Activated CD4-positive, alpha-beta memory T cell treated with anti-CD3 and anti-CD28 coated beads for 36 hours (primary cell): Measurements from ENCODE around the gene NUDT1. TPM values are rescaled to one million over a fixed set of nuclear protein-coding genes. Genes with fewer than 3 reads are reported as not detected.
A peak's percentile ranks its signal among the peaks of the same experiment; 100 is the strongest.

Experiments used
- CTCF ChIA-PET: fragments of 350-600 bp; sonication (Branson Sonifier 250); formaldehyde crosslinking; loops from one replicate; lab custom pipeline; 2021; ENCODE audit warnings: antibody characterized with exemption, inconsistent platforms; lab: Charles Lee
- POLR2A ChIA-PET: fragments of 350-600 bp; sonication (Branson Sonifier 250); formaldehyde crosslinking; loops from one replicate; lab custom pipeline; 2021; ENCODE audit warnings: antibody characterized with exemption; lab: Charles Lee
- DNase-seq: peaks from one replicate; pipeline ENCODE4 v3.0.0-alpha.2; 2020
- H3K27ac Mint-ChIP-seq: one replicate; pipeline ENCODE4 v1.8.0; 2021; ENCODE audit warnings: mixed read lengths
- H3K27me3 Mint-ChIP-seq: one replicate; pipeline ENCODE4 v1.8.0; 2021; ENCODE audit warnings: mixed read lengths
- H3K36me3 Mint-ChIP-seq: one replicate; pipeline ENCODE4 v1.8.0; 2021; ENCODE audit warnings: mixed read lengths
- H3K4me1 Mint-ChIP-seq: one replicate; pipeline ENCODE4 v1.8.0; 2021; ENCODE audit warnings: low read depth, mixed read lengths
- H3K4me3 Mint-ChIP-seq: one replicate; pipeline ENCODE4 v1.8.0; 2021; ENCODE audit warnings: mild to moderate bottlenecking, mixed read lengths
- H3K9me3 Mint-ChIP-seq: one replicate; pipeline ENCODE4 v1.8.0; 2021; ENCODE audit warnings: mixed read lengths
- intact Hi-C: fragments of 100-400 bp; cut with micrococcal nuclease; formaldehyde crosslinking; loops from one replicate; pipeline ENCODE4 v1.15.1; 2023
- total RNA-seq, 2 experiments: library from RNA; stranded (reverse); gene quantifications; one replicate each; pipeline ENCODE4 v1.2.3, GENCODE V29; 2021

The NUDT1 gene
- total RNA-seq, 2 experiments from 2014 or later = 112 to 114 TPM

DNA sequence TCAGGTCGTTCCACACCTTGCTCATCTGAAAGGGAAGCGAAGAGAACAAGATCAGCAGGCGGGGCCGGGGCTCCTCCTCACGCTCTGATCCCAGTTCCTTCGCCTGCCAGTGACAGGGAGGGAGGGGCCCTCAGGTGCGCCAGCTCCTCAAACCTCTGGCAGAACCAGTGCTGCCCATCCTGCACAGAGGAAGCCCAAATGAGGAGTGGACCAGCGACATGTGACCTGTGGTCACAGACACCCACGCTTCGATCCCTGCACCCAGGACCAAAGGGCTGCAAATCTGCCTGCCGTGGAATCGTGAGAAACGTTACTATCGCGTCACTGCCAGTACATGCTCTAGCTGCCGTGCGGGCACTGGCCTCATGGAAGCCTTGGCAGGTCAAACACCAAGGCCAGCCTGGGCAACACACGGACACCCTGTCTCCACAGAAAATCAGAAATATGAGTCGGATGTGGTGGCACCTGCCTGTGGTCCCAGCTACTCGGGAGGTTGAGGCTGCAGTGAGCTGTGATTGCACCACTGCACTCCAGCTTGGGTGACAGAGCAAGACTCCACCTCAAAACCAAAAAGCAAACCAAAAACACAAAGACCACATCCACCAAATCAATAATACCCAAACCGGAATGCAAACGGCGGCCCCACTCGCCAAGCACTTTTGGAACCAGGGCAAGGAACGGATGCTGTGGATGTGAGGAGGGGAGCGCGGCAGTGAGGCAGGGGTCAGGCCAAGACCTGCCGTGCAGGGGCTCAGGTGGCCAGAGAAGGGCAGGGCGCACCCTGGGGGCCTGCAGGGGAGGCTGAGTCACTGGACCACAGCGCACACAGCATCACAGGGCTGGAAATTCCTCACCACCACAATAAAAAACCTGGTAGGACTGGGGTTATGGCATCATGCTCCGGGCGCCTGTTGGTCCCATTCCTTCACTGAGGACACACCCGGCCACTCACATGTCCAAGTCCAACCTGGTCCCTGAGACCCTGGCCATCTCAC is 13.4 kb downstream of the NUDT1 start:
- H3K27me3 Mint-ChIP-seq = no peaks in the 10 kb centered on the region
- H3K36me3 Mint-ChIP-seq = peaks cover 5% of the 10 kb centered on the region
- no peaks in the 10 kb centered on the region for H3K4me1 Mint-ChIP-seq
- ChIA-PET CTCF (no interaction called here), POLR2A (no interaction called here)
- H3K4me3 Mint-ChIP-seq = no peak overlapping the region
- no peak overlapping the region for H3K27ac Mint-ChIP-seq
- H3K9me3 Mint-ChIP-seq = no peaks in the 10 kb centered on the region
- no peak for DNase-seq
- intact Hi-C loops = no loop called here

DNA sequence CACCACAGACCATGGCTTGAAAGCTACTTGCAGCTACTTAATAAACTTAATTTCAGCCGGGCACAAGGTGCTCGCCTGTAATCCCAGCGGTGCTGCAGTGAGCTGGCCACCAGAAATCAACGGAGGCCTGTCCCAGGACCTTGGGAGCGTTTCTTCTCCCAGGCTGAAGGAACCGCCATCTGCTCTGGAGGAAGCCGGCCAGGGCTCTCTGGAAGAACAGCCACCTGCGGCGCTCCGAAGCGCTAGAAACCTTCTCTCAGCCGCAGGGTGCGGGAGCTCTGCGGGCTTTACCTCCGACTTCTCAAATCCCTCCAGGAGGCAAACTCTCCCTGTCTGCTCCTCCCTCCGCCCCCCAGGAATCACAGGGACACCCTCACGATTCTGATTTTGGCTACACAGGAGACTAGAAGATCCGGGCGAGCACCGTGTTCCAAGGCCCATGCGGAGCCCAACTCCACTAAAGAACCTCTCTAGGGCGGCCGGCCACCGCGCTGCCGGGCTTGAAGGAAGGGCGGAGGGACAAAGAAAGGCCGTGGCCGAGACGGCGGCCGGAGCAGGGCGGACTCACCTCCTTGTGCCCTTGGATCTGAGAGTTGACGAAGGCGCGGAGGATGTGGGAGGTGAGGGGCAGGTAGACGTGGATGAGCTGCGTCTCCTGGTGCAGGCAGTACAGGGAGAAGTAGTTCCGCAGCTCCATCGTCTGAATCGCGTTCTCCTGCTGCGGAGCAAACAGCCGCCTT is 14.4 kb downstream of the NUDT1 start:
- H3K9me3 Mint-ChIP-seq = no peaks in the 10 kb centered on the region
- no peak overlapping the region for H3K27ac Mint-ChIP-seq

GRCh38 chr7:2257046-2257551 is 15.1 kb downstream of the NUDT1 start:
- intact Hi-C loops = no loop called here
- peaks cover 8% of the 10 kb centered on the region for H3K4me1 Mint-ChIP-seq
- CTCF ChIA-PET = no interaction called here
- DNase-seq = no peak
- H3K4me3 Mint-ChIP-seq = no peak overlapping the region
- H3K27ac Mint-ChIP-seq = no peak overlapping the region
- no peaks in the 10 kb centered on the region for H3K9me3 Mint-ChIP-seq
- POLR2A ChIA-PET = no interaction called here
- no peaks in the 10 kb centered on the region for H3K27me3 Mint-ChIP-seq
- peaks cover 3% of the 10 kb centered on the region for H3K36me3 Mint-ChIP-seq

More for the DNA sequence above, 14.4 kb downstream of the NUDT1 start:
- intact Hi-C loops = no loop called here
- Mint-ChIP-seq H3K36me3 (peaks cover 3% of the 10 kb centered on the region), H3K4me3 (no peak overlapping the region), H3K27me3 (no peaks in the 10 kb centered on the region), H3K4me1 (peaks cover 1% of the 10 kb centered on the region)
- ChIA-PET CTCF (no interaction called here), POLR2A (no interaction called here)
- DNase-seq = no peak

DNA sequence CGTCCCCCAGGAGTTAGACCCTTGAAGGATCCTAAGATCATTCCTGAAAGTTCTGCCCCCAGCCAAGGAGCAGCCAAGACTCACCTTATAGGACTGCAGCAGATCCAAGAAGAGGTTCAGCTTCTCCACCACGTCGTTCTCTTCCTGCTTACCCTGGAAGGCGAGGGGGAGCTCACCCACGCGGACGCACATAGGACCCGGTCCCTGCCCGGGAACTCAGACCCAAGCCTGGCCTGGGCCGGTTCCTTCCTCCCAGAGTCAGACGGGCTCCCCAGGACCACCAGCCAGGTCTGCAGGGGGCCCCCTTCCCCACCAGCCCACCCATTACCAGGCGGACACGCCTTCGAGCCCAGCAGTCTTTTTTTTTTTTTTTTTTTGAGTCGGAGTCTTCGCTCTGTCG is 15.6 kb downstream of the NUDT1 start:
- Mint-ChIP-seq H3K4me1 (peaks cover 8% of the 10 kb centered on the region), H3K4me3 (no peak overlapping the region), H3K9me3 (no peaks in the 10 kb centered on the region), H3K27ac (no peak overlapping the region), H3K27me3 (no peaks in the 10 kb centered on the region), H3K36me3 (peaks cover 3% of the 10 kb centered on the region)
- intact Hi-C loops = no loop called here
- no peak for DNase-seq
- POLR2A ChIA-PET = no interaction called here
- CTCF ChIA-PET = no interaction called here

DNA sequence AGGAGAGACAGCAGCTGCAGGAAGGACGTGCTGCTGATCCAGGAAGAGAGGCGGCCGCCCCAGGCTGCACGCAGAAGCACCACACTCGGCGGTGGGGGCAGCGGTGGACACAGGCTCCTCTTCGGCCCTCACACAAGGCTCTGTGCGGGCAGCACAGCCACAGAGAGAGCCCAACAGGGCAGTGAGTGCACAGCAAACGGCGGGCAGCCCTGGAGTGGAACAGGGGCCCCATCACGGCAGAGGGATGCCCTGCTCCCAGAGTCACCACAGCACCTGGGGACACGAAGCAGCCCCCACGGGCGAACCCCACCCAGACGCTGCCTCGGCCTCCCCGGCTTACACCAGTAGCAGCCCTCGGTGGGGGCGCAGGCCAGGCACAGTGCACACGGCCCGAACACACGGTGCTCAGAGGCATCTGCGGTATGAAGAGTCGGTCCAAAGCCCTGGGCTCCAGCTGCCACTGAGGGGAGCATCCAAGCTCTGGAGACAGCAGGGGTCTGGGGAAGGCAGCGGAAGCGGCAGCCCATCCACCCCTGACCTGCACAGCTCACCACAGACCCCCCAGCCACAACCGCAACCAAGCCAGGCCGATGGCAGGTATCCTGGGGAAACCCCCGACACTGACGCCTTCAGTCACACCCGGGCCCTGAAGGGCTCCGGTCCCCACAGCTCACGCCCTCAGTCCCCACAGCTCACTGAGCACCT is 16.8 kb downstream of the NUDT1 start:
- Mint-ChIP-seq H3K27ac (no peak overlapping the region), H3K4me3 (no peak overlapping the region), H3K27me3 (no peaks in the 10 kb centered on the region), H3K4me1 (peaks cover 8% of the 10 kb centered on the region), H3K9me3 (no peaks in the 10 kb centered on the region), H3K36me3 (peaks cover 3% of the 10 kb centered on the region)
- CTCF ChIA-PET = no interaction called here
- intact Hi-C loops = no loop called here
- POLR2A ChIA-PET = no interaction called here
- DNase-seq = no peak

DNA sequence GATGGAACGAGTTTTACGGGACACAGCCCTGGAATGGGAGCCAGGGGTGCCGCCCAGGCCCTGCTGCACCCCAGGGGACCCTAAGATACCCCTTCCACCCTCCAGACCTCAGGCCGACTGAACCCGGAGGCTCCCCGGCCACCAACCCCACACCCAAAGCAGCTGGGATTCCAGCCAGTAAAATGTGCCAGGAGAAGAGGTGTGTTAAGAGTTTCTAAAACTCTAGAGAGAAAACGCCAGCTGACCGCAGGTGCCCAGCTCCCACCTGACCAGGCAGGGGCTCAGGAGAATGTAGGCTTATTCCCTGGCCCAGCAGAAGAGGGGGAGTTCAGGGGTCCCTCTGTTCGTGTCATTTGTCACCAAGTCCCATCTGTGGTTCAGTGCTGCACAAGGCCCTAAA is 17.5 kb downstream of the NUDT1 start:
- Mint-ChIP-seq H3K9me3 (no peaks in the 10 kb centered on the region), H3K4me3 (no peak overlapping the region), H3K36me3 (peaks cover 8% of the 10 kb centered on the region), H3K27me3 (no peaks in the 10 kb centered on the region), H3K4me1 (peaks cover 8% of the 10 kb centered on the region), H3K27ac (no peak overlapping the region)
- no peak for DNase-seq
- ChIA-PET POLR2A (no interaction called here), CTCF (no interaction called here)
- intact Hi-C loops = no loop called here

GRCh38 chr7:2260820-2261219 is 18.8 kb downstream of the NUDT1 start:
- intact Hi-C loops = no loop called here
- Mint-ChIP-seq H3K27ac (no peak overlapping the region), H3K4me3 (no peak overlapping the region), H3K4me1 (peaks cover 8% of the 10 kb centered on the region), H3K27me3 (no peaks in the 10 kb centered on the region), H3K9me3 (no peaks in the 10 kb centered on the region), H3K36me3 (peaks cover 4% of the 10 kb centered on the region)
- ChIA-PET POLR2A (no interaction called here), CTCF (interaction anchor here (0.7 to 1.1 kb wide), 2 partner anchors 12 to 24 kb away, joined by 4 read pairs; no protein-coding TSS in a partner anchor)
- DNase-seq = no peak

GRCh38 chr7:2261611-2262010 is 19.6 kb downstream of the NUDT1 start:
- intact Hi-C loops = no loop called here
- peak; percentile 21 for DNase-seq
- H3K4me3 Mint-ChIP-seq = no peak overlapping the region
- POLR2A ChIA-PET = no interaction called here
- no peaks in the 10 kb centered on the region for H3K9me3 Mint-ChIP-seq
- peak overlapping the region; percentile 38 for H3K27ac Mint-ChIP-seq
- CTCF ChIA-PET = interaction anchor here (1.1 kb wide), 1 partner anchor 13 kb away, joined by 4 read pairs; no protein-coding TSS in a partner anchor
- no peaks in the 10 kb centered on the region for H3K27me3 Mint-ChIP-seq
- peaks cover 4% of the 10 kb centered on the region for H3K36me3 Mint-ChIP-seq
- peaks cover 8% of the 10 kb centered on the region for H3K4me1 Mint-ChIP-seq

- Mint-ChIP-seq H3K27ac (no peak overlapping the region), H3K36me3 (peaks cover 4% of the 10 kb centered on the region), H3K27me3 (no peaks in the 10 kb centered on the region), H3K4me1 (peaks cover 8% of the 10 kb centered on the region), H3K4me3 (no peak overlapping the region), H3K9me3 (no peaks in the 10 kb centered on the region)
- intact Hi-C loops = no loop called here
- DNase-seq = no peak
- ChIA-PET CTCF (no interaction called here), POLR2A (no interaction called here)
These were observed 21.1 kb downstream of the NUDT1 start for GRCh38 chr7:2263176-2263575.

GRCh38 chr7:2264158-2264557 is 22.1 kb downstream of the NUDT1 start:
- no peak for DNase-seq
- Mint-ChIP-seq H3K27me3 (no peaks in the 10 kb centered on the region), H3K9me3 (no peaks in the 10 kb centered on the region), H3K27ac (no peak overlapping the region), H3K36me3 (peaks cover 4% of the 10 kb centered on the region), H3K4me3 (no peak overlapping the region), H3K4me1 (peaks cover 8% of the 10 kb centered on the region)
- ChIA-PET POLR2A (no interaction called here), CTCF (no interaction called here)
- intact Hi-C loops = no loop called here

DNA sequence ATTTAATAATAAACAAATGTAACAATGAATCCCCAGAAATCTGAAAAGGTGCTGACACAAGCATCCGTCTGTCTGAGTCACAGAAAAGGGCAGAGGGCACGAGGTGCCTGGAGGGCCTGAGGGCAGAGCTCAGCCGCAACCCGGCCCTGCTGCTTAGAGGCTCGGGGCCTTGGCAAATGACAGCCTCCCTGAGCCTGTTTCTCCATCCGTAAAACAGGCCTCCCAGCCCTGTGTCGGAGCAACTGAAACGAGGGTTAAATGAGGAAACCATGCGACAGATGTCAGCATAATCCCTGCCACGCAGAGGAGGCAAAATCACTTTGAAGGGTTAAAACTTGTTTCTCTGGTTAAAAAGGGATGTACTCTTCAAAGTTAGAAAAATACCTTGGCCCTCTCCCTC is 24.9 kb downstream of the NUDT1 start:
- DNase-seq = no peak
- H3K27ac Mint-ChIP-seq = no peak overlapping the region
- H3K4me3 Mint-ChIP-seq = no peak overlapping the region
- H3K9me3 Mint-ChIP-seq = no peaks in the 10 kb centered on the region
- ChIA-PET POLR2A (no interaction called here), CTCF (no interaction called here)
- intact Hi-C loops = no loop called here
- H3K36me3 Mint-ChIP-seq = peaks cover 8% of the 10 kb centered on the region
- H3K4me1 Mint-ChIP-seq = peaks cover 3% of the 10 kb centered on the region
- H3K27me3 Mint-ChIP-seq = no peaks in the 10 kb centered on the region
